GM12864 (cell line): ENCODE results near the gene C16orf87.

Experiments
- DNase-seq: peaks from one replicate; pipeline ENCODE4 v3.0.0-alpha.2; 2011; ENCODE audit warnings: low read depth
- H3K4me3 ChIP-seq: 2 replicates; pipeline ENCODE4 v1.5.1; 2011; ENCODE audit warnings: mild to moderate bottlenecking, low read depth, low read length, control low read depth
- TF ChIP-seq, protein P1 (sequence below): IDR thresholded peaks from 2 replicates; pipeline ENCODE4 v1.5.1; 2011; ENCODE audit warnings: low read depth, mild to moderate bottlenecking, moderate library complexity, low read length, control low read depth, inconsistent platforms; ENCODE audit errors: missing control alignments

The C16orf87 gene

DNA sequence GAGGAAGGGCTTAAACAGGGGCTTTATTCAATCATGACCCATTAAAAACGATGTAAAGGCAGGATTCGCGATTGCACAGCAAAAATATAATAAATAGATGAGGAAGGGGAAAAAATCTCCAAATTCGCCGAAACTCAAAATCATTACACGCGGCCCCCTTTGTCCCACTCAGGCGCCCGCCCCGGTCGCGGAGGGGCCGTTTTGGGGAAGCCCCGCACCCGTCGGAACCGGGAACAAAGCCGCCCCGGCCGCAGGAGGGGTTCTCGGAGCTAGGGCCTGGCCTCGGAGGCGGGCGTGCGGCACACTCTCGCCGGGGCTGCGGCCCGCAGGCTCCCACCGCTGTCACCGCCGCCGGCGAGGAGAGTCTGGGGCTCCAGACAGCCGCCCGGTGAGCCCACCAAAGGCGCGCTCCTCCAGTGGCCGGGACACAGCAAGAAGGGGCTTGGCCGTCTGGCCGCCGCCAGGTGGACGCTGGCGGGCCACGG, 521 bp downstream of the C16orf87 start:
- TF ChIP-seq, protein P1, sequence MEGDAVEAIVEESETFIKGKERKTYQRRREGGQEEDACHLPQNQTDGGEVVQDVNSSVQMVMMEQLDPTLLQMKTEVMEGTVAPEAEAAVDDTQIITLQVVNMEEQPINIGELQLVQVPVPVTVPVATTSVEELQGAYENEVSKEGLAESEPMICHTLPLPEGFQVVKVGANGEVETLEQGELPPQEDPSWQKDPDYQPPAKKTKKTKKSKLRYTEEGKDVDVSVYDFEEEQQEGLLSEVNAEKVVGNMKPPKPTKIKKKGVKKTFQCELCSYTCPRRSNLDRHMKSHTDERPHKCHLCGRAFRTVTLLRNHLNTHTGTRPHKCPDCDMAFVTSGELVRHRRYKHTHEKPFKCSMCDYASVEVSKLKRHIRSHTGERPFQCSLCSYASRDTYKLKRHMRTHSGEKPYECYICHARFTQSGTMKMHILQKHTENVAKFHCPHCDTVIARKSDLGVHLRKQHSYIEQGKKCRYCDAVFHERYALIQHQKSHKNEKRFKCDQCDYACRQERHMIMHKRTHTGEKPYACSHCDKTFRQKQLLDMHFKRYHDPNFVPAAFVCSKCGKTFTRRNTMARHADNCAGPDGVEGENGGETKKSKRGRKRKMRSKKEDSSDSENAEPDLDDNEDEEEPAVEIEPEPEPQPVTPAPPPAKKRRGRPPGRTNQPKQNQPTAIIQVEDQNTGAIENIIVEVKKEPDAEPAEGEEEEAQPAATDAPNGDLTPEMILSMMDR, result no peak
- no peak for DNase-seq
- H3K4me3 ChIP-seq, result peak overlapping the region; percentile 97

DNA sequence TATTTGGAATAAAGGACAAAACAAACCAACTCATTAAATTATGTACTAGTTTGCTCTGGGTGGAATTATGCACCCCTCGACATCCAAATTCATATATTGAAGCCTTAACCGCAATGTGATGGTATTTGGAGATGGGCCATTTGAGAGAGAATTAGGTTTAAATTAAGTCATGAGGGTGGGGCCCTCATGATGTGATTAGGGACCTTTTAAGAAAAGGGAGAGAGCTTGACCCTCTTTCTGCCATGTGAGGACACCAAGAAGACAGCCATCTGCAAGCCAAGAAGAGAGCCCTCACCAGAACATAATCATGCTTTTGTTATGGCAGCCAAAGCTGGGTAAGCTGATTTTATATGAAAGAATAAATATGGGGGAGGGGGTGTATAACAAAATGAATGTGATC, 2.0 kb downstream of the C16orf87 start:
- TF ChIP-seq, protein P1, result no peak
- DNase-seq, result no peak
- H3K4me3 ChIP-seq, result peak overlapping the region; percentile 97

DNA sequence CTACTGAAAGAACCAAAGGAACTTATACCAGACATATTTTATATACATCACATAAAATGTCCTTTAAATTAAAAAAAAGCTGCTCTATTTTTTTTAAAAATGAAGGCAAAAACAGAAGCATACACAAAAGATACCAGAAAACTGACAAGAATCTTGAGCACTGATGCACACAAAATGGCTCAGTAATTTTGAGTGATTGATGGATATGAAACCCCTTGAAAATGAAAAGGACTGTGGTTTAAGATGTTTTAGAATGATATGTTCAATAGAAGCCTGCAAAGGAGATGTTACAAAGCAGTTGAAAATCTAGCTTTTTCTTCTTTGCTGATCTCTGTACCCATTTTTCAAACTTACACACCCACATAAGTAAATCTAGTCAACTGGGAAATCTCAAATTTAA, 2.7 kb downstream of the C16orf87 start:
- no peak for DNase-seq
- no peak overlapping the region for H3K4me3 ChIP-seq
- TF ChIP-seq, protein P1, result no peak

DNA sequence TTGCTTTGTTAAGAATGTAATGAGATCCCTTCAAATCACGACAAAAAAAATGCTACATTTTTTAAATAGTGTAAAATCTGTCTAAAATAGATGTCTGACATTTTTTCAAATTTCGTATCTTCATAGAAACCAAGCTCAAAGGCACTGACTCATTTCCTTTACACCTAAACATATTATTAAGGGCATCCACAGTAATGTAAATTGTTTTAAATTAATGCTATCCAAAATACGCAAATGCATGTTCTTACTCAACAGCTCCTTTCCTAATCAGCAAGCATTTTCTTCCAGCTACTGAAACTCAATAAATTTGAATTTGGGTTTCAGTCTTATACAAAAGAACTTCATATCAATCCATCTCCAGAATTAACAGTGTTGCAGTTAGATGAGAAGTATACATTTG, 4.3 kb downstream of the C16orf87 start:
- no peak overlapping the region; the same call in 1 of the 2 replicates for H3K4me3 ChIP-seq
- TF ChIP-seq, protein P1, result no peak
- DNase-seq, result no peak

DNA sequence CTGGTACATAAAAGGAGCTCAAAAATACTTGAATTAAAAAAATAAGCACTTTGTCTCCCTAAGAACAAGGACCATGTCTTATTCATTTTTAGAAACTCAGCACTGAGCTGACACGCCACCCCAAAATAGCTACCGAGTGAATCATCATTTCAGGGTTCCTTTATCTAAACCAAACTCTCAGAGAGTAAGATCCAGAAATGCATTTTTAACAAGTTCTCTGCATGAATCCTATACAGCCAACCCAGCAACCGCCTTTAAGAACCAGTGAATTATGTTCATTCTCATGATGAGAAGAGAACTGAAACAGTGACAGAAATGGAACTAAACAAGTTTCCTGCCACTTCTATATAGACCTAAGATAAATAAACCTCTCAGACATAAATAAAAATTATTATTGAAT, 8.7 kb downstream of the C16orf87 start:
- no peak overlapping the region; the same call in 1 of the 2 replicates for H3K4me3 ChIP-seq
- DNase-seq, result peak; percentile 53
- TF ChIP-seq, protein P1, result no peak

DNA sequence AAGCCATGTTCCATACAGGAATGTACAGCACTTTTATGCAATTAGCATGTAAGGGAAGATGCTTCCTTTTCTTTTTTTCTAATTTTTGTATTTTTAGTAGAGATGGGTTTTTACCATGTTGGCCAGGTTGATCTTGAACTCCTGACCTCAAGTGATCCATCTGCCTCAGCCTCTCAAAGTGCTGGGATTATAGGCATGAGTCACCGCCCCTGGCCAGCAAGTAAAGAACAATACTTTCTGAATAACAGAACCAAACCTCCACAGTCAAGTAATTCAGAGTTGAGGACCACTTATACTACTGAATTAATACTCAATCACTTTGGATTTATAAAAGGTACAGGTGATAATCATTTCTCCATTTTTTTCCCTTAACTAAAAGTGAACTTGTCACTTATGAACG, 13.0 kb downstream of the C16orf87 start:
- H3K4me3 ChIP-seq, result no peak overlapping the region
- no peak for DNase-seq
- TF ChIP-seq, protein P1, result no peak

DNA sequence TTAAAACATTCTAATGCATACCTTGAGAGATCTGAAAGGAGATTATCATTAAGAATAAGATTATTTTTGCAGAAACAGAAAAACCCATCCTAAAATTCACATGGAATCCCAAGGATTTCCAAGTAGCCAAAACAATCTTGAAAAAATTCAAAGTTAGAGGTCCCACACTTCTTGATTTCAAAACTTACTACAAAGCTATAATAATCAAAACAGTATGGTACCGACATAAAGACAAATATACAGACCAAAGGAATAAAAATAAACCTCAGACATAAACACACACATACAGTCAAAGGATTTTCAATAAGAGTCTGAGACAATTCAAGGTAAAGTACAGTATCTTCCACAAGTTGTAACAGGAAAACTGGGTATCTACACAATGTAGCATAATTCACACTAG, 16.2 kb downstream of the C16orf87 start:
- DNase-seq, result no peak
- H3K4me3 ChIP-seq, result no peak overlapping the region
- TF ChIP-seq, protein P1, result no peak
